Transverse colon (tissue), 4 donors: Measurements from ENCODE around the gene CBLC.

ENCODE experiments used
- CTCF ChIP-seq, 5 experiments: fragments of 200-600 bp in 3 of 5; fragments of 450-650 bp in 2 of 5; sonication (generic) in 3 of 5; IDR thresholded peaks; 1 replicate in 2 of 5; 2 replicates in 3 of 5; pipeline ENCODE4 v1.5.1; 2016 to 2017; ENCODE audit warnings: antibody characterized with exemption in 5 of 5, inconsistent platforms in 3 of 5, mild to moderate bottlenecking in 2 of 5, moderate library complexity in 1 of 5
- POLR2A ChIP-seq: fragments of 450-650 bp; IDR thresholded peaks from one replicate; pipeline ENCODE4 v1.6.1; 2016; ENCODE audit warnings: antibody characterized with exemption, mild to moderate bottlenecking, moderate library complexity
- POLR2AphosphoS5 ChIP-seq, 3 donors: sonication (generic); formaldehyde crosslinking; IDR thresholded peaks; one replicate each; pipeline ENCODE4 v1.6.1; 2016; ENCODE audit warnings: antibody characterized with exemption in 3 of 3

GRCh38 chr19:44737238-44738071, 40.2 kb upstream of the CBLC start:
- TF ChIP-seq CTCF (IDR thresholded peaks at IDR 0.05) (no peak), POLR2AphosphoS5 (IDR thresholded peaks at IDR 0.05) (no peak), POLR2A (no peak)
